ENCODE results near the gene CAMSAP2.

- no peak for TF ChIP-seq CTCF (conservative IDR thresholded peaks at IDR 0.05 in 1 of 2, IDR thresholded peaks at IDR 0.05 in 1 of 2; ENCODE audit: extremely low read depth in 1 of 2, insufficient read depth in 1 of 2, low read depth in 1 of 2, low read length in 2 of 2)
- no peak for TF ChIP-seq EZH2 (IDR thresholded peaks at IDR 0.05; ENCODE audit: borderline replicate concordance, low read length)
These were observed 160.3 kb downstream of the CAMSAP2 start for GRCh38 chr1:200899015-200899386.
